Measurements from ENCODE around the gene CETP. TPM values are rescaled to one million over a fixed set of nuclear protein-coding genes. Genes with fewer than 3 reads are reported as not detected.
"Not testable (repeated sequence)": the region's sequence is repeated elsewhere in the genome, so short reads cannot be mapped to it uniquely, and the experiment has no call there.

Gene CETP
- total RNA-seq, 3 donors from 2014 or later (not counting 1 experiment from before 2014, with no cell fraction given): 0.14 TPM; not detected in 2

DNA sequence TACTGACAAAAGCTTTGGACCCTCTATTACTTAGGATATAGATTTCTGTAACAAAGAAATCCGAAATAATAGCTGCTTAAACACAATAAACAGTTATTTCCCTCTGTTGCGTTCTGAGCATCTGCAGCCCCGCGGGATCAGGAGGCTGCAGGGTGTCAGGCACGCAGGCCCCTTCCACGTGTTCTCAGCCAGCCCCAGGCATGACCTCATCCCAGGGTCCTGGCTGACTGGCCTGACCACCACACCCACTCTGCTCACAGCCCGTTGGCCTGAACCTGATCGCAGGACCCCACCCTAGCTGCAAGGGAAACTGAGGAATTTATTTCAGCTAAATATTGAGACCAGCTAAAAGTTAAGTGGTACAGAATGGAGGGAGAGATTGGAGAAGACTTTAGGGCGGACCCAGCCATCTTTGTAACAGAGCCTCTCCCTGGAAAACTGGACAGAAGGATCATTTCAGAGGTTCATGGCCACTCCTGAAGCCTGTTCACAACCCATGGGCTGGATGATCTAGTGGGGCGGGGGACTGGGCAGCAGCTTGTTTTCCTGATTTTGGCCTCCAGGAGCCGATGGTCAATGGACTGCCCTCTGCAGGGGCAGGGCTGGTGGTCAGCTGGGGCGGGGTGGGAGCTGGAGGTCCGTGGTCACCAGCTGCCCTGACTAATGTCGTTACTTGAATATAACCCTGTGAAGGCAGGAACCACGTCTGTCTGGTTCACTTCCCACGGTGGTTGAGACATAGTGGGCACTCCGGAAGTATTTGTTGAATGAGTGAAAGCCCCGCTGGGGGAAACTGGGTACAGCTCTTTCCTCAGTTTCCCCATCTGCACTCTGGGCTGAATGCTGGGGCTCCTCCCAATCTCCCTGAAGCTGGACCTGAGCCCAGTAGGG lies 10.9 kb downstream of the CETP start:
- DNase-seq (no peak), ATAC-seq (no peak)
- Histone ChIP-seq H3K4me1 (ENCODE audit: control insufficient read depth, insufficient read depth, low read length) (peaks cover 9% of the 10 kb centered on the region), H3K27ac (ENCODE audit: low read length) (no peak overlapping the region), H3K9me3 (ENCODE audit: control insufficient read depth, insufficient read depth, low read length) (no peaks in the 10 kb centered on the region), H3K36me3 (ENCODE audit: control insufficient read depth, insufficient read depth, low read length) (no peaks in the 10 kb centered on the region), H3K27me3 (ENCODE audit: control insufficient read depth, insufficient read depth, low read length) (no peaks in the 10 kb centered on the region), H3K4me3 (ENCODE audit: low read length) (no peak overlapping the region)
- 70% methylated on average over 17 of the region's 18 CpGs for WGBS (ENCODE audit: insufficient coverage)
- H3K36me3 Mint-ChIP-seq: no peaks in the 10 kb centered on the region
- no peaks in the 10 kb centered on the region for H3K4me1 Mint-ChIP-seq
- intact Hi-C loops (cut with micrococcal nuclease): no loop called here
- H3K9me3 Mint-ChIP-seq: no peaks in the 10 kb centered on the region
- no peak overlapping the region for H3K4me3 Mint-ChIP-seq
- H3K27ac Mint-ChIP-seq: no peak overlapping the region
- peaks cover 0 to 9% of the 10 kb centered on the region in 2 donors for H3K27me3 Mint-ChIP-seq (ENCODE audit: low read depth in 2 of 2)
- TF ChIP-seq, protein P1, sequence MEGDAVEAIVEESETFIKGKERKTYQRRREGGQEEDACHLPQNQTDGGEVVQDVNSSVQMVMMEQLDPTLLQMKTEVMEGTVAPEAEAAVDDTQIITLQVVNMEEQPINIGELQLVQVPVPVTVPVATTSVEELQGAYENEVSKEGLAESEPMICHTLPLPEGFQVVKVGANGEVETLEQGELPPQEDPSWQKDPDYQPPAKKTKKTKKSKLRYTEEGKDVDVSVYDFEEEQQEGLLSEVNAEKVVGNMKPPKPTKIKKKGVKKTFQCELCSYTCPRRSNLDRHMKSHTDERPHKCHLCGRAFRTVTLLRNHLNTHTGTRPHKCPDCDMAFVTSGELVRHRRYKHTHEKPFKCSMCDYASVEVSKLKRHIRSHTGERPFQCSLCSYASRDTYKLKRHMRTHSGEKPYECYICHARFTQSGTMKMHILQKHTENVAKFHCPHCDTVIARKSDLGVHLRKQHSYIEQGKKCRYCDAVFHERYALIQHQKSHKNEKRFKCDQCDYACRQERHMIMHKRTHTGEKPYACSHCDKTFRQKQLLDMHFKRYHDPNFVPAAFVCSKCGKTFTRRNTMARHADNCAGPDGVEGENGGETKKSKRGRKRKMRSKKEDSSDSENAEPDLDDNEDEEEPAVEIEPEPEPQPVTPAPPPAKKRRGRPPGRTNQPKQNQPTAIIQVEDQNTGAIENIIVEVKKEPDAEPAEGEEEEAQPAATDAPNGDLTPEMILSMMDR (IDR thresholded peaks at IDR 0.05): no peak

DNA sequence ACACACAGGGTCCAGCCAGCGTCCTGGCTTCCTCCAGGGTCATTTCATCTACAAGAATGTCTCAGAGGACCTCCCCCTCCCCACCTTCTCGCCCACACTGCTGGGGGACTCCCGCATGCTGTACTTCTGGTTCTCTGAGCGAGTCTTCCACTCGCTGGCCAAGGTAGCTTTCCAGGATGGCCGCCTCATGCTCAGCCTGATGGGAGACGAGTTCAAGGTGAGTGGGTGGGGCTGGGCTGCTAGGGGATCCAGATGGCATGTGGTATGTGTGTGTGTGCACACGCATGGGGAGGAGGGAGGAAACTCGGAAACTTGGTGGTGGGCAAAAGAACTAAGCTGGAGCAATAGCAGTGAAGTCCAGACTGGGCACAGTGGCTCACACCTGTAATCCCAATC lies 11.5 kb downstream of the CETP start:
- H3K36me3 Mint-ChIP-seq: no peaks in the 10 kb centered on the region
- ATAC-seq (no peak), DNase-seq (no peak)
- TF ChIP-seq, protein P1 (IDR thresholded peaks at IDR 0.05): no peak
- peaks cover 0 to 9% of the 10 kb centered on the region in 2 donors for H3K27me3 Mint-ChIP-seq (ENCODE audit: low read depth in 2 of 2)
- peaks cover 9% of the 10 kb centered on the region for H3K4me1 ChIP-seq (ENCODE audit: control insufficient read depth, insufficient read depth, low read length)
- no peak overlapping the region for H3K27ac Mint-ChIP-seq
- H3K4me1 Mint-ChIP-seq: no peaks in the 10 kb centered on the region
- intact Hi-C loops (cut with micrococcal nuclease): no loop called here
- H3K4me3 Mint-ChIP-seq: no peak overlapping the region
- H3K9me3 Mint-ChIP-seq: no peaks in the 10 kb centered on the region
- H3K4me3 ChIP-seq (ENCODE audit: low read length): no peak overlapping the region
- H3K36me3 ChIP-seq (ENCODE audit: control insufficient read depth, insufficient read depth, low read length): no peaks in the 10 kb centered on the region
- H3K27ac ChIP-seq (ENCODE audit: low read length): no peak overlapping the region
- H3K27me3 ChIP-seq (ENCODE audit: control insufficient read depth, insufficient read depth, low read length): no peaks in the 10 kb centered on the region
- H3K9me3 ChIP-seq (ENCODE audit: control insufficient read depth, insufficient read depth, low read length): no peaks in the 10 kb centered on the region
- 86% methylated on average over 9 of the region's 9 CpGs for WGBS (ENCODE audit: insufficient coverage)

DNA sequence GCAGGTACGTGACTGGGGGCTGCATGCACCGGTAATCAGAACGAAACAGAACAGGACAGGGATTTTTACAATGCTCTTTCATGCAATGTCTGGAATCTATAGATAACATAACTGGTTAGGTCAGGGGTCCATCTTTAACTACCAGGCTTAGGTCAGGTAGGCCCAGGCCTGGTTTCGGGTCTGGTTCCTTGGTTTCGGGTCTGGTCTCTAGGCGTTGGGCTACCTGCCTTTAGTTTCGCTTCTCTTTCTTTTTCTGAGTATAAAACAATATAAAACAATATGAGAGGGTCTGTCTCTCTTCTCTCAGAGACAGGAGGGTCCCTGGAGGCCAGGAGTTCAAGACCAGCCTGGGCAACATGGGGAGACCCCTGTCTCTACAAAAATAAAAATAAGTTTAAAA lies 12.1 kb downstream of the CETP start:
- H3K4me3 Mint-ChIP-seq; intact Hi-C loops (cut with micrococcal nuclease); H3K27ac ChIP-seq (ENCODE audit: low read length); ATAC-seq; DNase-seq; H3K27ac Mint-ChIP-seq; H3K4me1 ChIP-seq (ENCODE audit: control insufficient read depth, insufficient read depth, low read length); H3K4me1 Mint-ChIP-seq; H3K27me3 ChIP-seq (ENCODE audit: control insufficient read depth, insufficient read depth, low read length); H3K4me3 ChIP-seq (ENCODE audit: low read length); H3K36me3 Mint-ChIP-seq; H3K27me3 Mint-ChIP-seq (ENCODE audit: low read depth in 2 of 2); H3K9me3 ChIP-seq (ENCODE audit: control insufficient read depth, insufficient read depth, low read length); H3K36me3 ChIP-seq (ENCODE audit: control insufficient read depth, insufficient read depth, low read length); H3K9me3 Mint-ChIP-seq: not testable (repeated sequence)
- WGBS (ENCODE audit: insufficient coverage): 85% methylated on average over 5 of the region's 7 CpGs

DNA sequence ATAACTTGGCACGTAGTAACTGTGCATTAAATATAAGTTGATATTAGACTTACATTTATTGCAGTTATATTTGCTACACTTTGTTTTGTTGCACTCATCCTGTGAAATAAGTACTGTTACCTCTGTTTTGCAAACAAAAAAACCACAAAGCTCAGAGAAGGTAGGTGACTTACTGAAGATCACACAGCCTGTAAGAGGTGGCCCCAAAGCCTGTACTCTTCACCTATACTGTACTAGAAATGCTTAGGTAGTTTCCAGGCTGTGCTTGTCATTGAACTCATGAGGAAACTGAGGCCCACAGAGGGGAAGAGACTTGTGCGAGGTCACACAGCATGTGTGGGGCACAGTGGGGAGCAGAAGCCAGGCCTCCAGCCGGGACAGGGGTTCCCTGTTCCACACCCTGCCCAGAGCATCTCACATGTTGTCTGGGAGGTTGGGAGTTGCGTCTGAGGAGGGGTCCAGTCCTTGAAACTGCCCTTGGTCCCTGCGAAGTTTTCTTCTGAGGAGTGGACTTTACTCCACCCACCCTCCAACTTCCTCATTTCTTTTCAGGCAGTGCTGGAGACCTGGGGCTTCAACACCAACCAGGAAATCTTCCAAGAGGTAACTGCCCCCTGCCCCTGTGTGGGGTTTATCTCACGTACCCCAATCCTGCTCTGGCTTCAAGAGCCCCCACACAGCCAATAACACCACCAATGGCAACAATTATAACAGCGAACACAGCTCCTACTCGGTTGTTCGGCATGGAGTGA lies 13.0 kb downstream of the CETP start:
- Histone ChIP-seq H3K9me3 (ENCODE audit: control insufficient read depth, insufficient read depth, low read length) (no peaks in the 10 kb centered on the region), H3K36me3 (ENCODE audit: control insufficient read depth, insufficient read depth, low read length) (no peaks in the 10 kb centered on the region), H3K27me3 (ENCODE audit: control insufficient read depth, insufficient read depth, low read length) (no peaks in the 10 kb centered on the region), H3K4me1 (ENCODE audit: control insufficient read depth, insufficient read depth, low read length) (peaks cover 13% of the 10 kb centered on the region), H3K4me3 (ENCODE audit: low read length) (no peak overlapping the region), H3K27ac (ENCODE audit: low read length) (no peak overlapping the region)
- H3K4me3 Mint-ChIP-seq: no peak overlapping the region
- H3K27me3 Mint-ChIP-seq (ENCODE audit: low read depth in 2 of 2): peaks cover 0 to 9% of the 10 kb centered on the region in 2 donors
- intact Hi-C loops (cut with micrococcal nuclease): no loop called here
- DNase-seq: no peak
- 80% methylated on average over 9 of the region's 9 CpGs for WGBS (ENCODE audit: insufficient coverage)
- TF ChIP-seq, protein P1 (IDR thresholded peaks at IDR 0.05): no peak
- ATAC-seq: no peak
- no peaks in the 10 kb centered on the region for H3K4me1 Mint-ChIP-seq
- no peaks in the 10 kb centered on the region for H3K36me3 Mint-ChIP-seq
- no peak overlapping the region for H3K27ac Mint-ChIP-seq
- no peaks in the 10 kb centered on the region for H3K9me3 Mint-ChIP-seq
